Panc1 (cell line): Measurements from ENCODE around the gene TMEM209. TPM values are rescaled to one million over a fixed set of nuclear protein-coding genes. Genes with fewer than 3 reads are reported as not detected.

Experiments used
- ATAC-seq: fragments of 200-7000 bp; cut with Tn5 transposase; 2 replicates; pipeline ENCODE4 v1.9.1; 2020; ENCODE audit warnings: mild to moderate bottlenecking, moderate library complexity
- BruUV-seq: library from RNA; stranded (reverse); fragments of 400-500 nt; replicated peaks from 2 replicates; lab custom pipeline; 2021; lab: Mats Ljungman, UMichigan
- CTCF ChIA-PET: fragments of 300-600 bp; sonication (Branson Sonifier 250); formaldehyde crosslinking; loops from one replicate; lab custom pipeline; 2022; ENCODE audit warnings: antibody characterized with exemption; lab: Charles Lee
- POLR2A ChIA-PET: fragments of 300-600 bp; sonication (Branson Sonifier 250); formaldehyde crosslinking; loops from one replicate; lab custom pipeline; 2022; ENCODE audit warnings: antibody characterized with exemption; lab: Charles Lee
- DNase-seq: peaks from one replicate; pipeline ENCODE4 v3.0.0-alpha.2; 2010; ENCODE audit warnings: low read depth, low spot score
- H3K27ac ChIP-seq: 2 replicates; pipeline ENCODE4 v1.5.1; 2011; ENCODE audit warnings: mild to moderate bottlenecking, low read length, inconsistent platforms
- H3K27me3 ChIP-seq: fragments of 200-500 bp; sonication (Bioruptor generic); 2 replicates; pipeline ENCODE4 v1.6.0; 2014; ENCODE audit warnings: low read length, inconsistent platforms; ENCODE audit not compliant: control insufficient read depth, insufficient read depth
- H3K36me3 ChIP-seq: fragments of 200-500 bp; sonication (Bioruptor generic); 2 replicates; pipeline ENCODE4 v1.5.1; 2014; ENCODE audit warnings: inconsistent platforms, mild to moderate bottlenecking, low read length, moderate library complexity; ENCODE audit not compliant: control insufficient read depth, insufficient read depth
- H3K4me1 ChIP-seq: 2 replicates; pipeline ENCODE4 v1.5.1; 2011; ENCODE audit warnings: inconsistent platforms, mild to moderate bottlenecking, low read length, moderate library complexity; ENCODE audit not compliant: control insufficient read depth, insufficient read depth
- H3K4me3 ChIP-seq, 2 experiments: 2 replicates each; pipeline ENCODE4 v1.5.1; 2011 to 2012; ENCODE audit warnings: low read depth in 2 of 2, low read length in 2 of 2, mild to moderate bottlenecking in 2 of 2, inconsistent platforms in 1 of 2, moderate library complexity in 1 of 2
- H3K9me3 ChIP-seq: fragments of 200-500 bp; sonication (Bioruptor generic); 2 replicates; pipeline ENCODE4 v1.5.1; 2014; ENCODE audit warnings: low read depth, mild to moderate bottlenecking, inconsistent platforms, low read length, moderate library complexity; ENCODE audit not compliant: control insufficient read depth, insufficient read depth
- POLR2AphosphoS5 ChIP-seq: IDR thresholded peaks from 2 replicates; pipeline ENCODE4 v1.6.1; 2012; ENCODE audit warnings: mild to moderate bottlenecking, low read depth, low read length, moderate library complexity
- SIN3A ChIP-seq: IDR thresholded peaks from 2 replicates; pipeline ENCODE4 v1.6.1; 2012; ENCODE audit warnings: low read depth, mild to moderate bottlenecking, low read length, moderate library complexity, borderline replicate concordance; ENCODE audit not compliant: insufficient read depth
- TCF7L2 ChIP-seq: IDR thresholded peaks from 2 replicates; pipeline ENCODE4 v1.6.1; 2011; ENCODE audit warnings: mild to moderate bottlenecking, low read depth, low read length, inconsistent platforms
- in situ Hi-C: cut with HindIII; loops from 2 replicates; pipeline ENCODE4 v1.10.0; 2016; ENCODE audit warnings: low sequenced_read_pairs, low pct_unique_long_range_greater_than_20kb
- intact Hi-C: fragments of 100-400 bp; cut with micrococcal nuclease; formaldehyde crosslinking; loops from one replicate; pipeline ENCODE4 v1.10.0; 2022; ENCODE audit not compliant: unreplicated experiment
- total RNA-seq: library from RNA; stranded (reverse); gene quantifications from one replicate; pipeline ENCODE4 v1.2.1, GENCODE V29; 2021; ENCODE audit not compliant: unreplicated experiment
- TF ChIP-seq, protein P1 (sequence below): fragments of 450-650 bp; IDR thresholded peaks from 2 replicates; pipeline ENCODE4 v1.5.1; 2017; ENCODE audit warnings: mild to moderate bottlenecking
- TF ChIP-seq, protein P2 (sequence below), 2 experiments: IDR thresholded peaks; 2 replicates each; pipeline ENCODE4 v1.6.1; 2011 to 2012; ENCODE audit warnings: low read depth in 2 of 2, control low read depth in 1 of 2, low read length in 1 of 2, mild to moderate bottlenecking in 1 of 2, moderate library complexity in 1 of 2; ENCODE audit not compliant: insufficient read depth in 1 of 2

The TMEM209 gene
- total RNA-seq, 1 experiment from 2014 or later = 32.3 TPM

DNA sequence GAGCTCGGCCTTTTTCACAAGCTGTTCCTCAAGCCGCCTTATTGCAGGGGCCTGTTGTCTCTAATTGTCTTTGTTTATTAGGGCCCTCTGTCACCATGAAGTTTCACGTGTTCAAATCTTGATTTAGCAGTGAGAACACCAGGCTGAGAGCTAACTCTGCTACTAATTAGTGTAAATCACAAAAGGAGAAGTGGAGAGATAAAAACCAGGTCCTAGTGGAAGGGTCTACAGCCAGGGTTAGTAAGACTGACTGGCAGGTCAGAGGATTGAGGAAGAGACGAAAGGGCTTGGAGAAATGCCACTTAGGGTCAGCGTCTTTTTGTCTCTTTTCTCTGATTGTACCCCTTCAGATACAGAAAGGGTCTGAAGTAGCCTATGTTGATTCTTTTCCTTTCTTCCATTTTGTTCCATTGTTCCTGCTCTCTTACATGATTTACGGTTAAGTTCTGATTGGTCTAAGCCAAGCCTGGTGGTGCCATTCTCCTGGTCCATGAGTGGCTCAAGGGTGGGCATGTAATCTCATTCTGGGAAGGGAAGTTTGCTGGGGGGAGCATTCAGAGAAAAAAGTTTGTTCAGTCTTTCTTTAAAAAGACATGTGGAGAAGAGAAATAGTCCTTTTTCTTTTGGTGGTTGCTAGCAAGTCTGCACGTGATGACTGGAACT lies 23.8 kb upstream of the TMEM209 start:
- no peaks in the 10 kb centered on the region for H3K36me3 ChIP-seq
- no peak overlapping the region for H3K27ac ChIP-seq
- no peaks in the 10 kb centered on the region for H3K9me3 ChIP-seq
- ATAC-seq (no peak), DNase-seq (no peak)
- H3K27me3 ChIP-seq = no peaks in the 10 kb centered on the region
- H3K4me3 ChIP-seq = no peak overlapping the region
- in situ Hi-C loops = no loop called here
- ChIA-PET CTCF (no interaction called here), POLR2A (no interaction called here)
- TF ChIP-seq TCF7L2 (no peak), SIN3A (no peak), POLR2AphosphoS5 (no peak)
- TF ChIP-seq, protein P1, sequence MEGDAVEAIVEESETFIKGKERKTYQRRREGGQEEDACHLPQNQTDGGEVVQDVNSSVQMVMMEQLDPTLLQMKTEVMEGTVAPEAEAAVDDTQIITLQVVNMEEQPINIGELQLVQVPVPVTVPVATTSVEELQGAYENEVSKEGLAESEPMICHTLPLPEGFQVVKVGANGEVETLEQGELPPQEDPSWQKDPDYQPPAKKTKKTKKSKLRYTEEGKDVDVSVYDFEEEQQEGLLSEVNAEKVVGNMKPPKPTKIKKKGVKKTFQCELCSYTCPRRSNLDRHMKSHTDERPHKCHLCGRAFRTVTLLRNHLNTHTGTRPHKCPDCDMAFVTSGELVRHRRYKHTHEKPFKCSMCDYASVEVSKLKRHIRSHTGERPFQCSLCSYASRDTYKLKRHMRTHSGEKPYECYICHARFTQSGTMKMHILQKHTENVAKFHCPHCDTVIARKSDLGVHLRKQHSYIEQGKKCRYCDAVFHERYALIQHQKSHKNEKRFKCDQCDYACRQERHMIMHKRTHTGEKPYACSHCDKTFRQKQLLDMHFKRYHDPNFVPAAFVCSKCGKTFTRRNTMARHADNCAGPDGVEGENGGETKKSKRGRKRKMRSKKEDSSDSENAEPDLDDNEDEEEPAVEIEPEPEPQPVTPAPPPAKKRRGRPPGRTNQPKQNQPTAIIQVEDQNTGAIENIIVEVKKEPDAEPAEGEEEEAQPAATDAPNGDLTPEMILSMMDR = no peak
- TF ChIP-seq, protein P2, sequence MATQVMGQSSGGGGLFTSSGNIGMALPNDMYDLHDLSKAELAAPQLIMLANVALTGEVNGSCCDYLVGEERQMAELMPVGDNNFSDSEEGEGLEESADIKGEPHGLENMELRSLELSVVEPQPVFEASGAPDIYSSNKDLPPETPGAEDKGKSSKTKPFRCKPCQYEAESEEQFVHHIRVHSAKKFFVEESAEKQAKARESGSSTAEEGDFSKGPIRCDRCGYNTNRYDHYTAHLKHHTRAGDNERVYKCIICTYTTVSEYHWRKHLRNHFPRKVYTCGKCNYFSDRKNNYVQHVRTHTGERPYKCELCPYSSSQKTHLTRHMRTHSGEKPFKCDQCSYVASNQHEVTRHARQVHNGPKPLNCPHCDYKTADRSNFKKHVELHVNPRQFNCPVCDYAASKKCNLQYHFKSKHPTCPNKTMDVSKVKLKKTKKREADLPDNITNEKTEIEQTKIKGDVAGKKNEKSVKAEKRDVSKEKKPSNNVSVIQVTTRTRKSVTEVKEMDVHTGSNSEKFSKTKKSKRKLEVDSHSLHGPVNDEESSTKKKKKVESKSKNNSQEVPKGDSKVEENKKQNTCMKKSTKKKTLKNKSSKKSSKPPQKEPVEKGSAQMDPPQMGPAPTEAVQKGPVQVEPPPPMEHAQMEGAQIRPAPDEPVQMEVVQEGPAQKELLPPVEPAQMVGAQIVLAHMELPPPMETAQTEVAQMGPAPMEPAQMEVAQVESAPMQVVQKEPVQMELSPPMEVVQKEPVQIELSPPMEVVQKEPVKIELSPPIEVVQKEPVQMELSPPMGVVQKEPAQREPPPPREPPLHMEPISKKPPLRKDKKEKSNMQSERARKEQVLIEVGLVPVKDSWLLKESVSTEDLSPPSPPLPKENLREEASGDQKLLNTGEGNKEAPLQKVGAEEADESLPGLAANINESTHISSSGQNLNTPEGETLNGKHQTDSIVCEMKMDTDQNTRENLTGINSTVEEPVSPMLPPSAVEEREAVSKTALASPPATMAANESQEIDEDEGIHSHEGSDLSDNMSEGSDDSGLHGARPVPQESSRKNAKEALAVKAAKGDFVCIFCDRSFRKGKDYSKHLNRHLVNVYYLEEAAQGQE (IDR thresholded peaks at IDR 0.05; ENCODE audit: insufficient read depth in 1 of 2, low read depth in 2 of 2, low read length in 1 of 2) = no peak
- intact Hi-C loops = no loop called here
- BruUV-seq = no TSS peak
- no peaks in the 10 kb centered on the region for H3K4me1 ChIP-seq

DNA sequence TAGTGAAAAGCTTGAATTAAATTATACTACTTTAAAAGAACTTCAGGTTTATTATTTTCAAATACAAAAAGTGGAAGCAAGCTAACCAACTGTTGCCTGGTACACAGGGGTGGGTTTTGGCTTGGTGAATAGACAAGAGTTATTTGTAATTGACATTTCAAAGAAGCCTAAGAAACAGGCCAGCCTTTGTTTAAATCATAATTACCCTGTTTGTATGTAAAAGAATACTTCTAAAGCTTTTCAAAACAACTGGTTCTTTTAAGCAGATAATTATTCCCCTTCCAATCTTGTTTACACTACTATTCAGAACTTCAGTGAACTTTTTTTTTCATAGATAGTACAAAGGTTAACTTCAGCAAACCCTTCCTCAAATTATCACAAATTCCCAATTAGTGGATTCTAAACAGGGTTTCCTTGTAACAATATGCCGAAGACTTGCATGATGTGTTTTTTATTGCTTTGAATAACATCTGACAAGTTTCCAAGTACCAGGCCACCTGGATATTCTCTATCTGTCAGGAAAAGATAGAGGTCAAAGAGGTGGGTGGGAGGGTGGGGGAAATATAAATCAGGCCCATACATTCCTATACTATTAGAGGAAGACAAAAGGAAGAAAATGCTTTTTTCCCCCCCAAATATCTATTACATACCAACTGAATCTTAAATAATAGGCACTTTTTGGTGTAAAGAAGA lies 22.8 kb upstream of the TMEM209 start:
- no peaks in the 10 kb centered on the region for H3K36me3 ChIP-seq
- POLR2A ChIA-PET = no interaction called here
- no peak for DNase-seq
- no peak for ATAC-seq
- in situ Hi-C loops = no loop called here
- no peaks in the 10 kb centered on the region for H3K27me3 ChIP-seq
- no peak overlapping the region for H3K4me3 ChIP-seq
- CTCF ChIA-PET = no interaction called here
- no peaks in the 10 kb centered on the region for H3K9me3 ChIP-seq
- H3K4me1 ChIP-seq = no peaks in the 10 kb centered on the region
- H3K27ac ChIP-seq = no peak overlapping the region
- intact Hi-C loops = no loop called here
- TF ChIP-seq, protein P2 (IDR thresholded peaks at IDR 0.05; ENCODE audit: insufficient read depth in 1 of 2, low read depth in 2 of 2, low read length in 1 of 2) = no peak
- TF ChIP-seq, protein P1 = no peak
- TF ChIP-seq TCF7L2 (no peak), SIN3A (no peak), POLR2AphosphoS5 (no peak)
- BruUV-seq = no TSS peak
